ENCODE results near the gene ZNF224.

ZNF224 gene

GRCh38 chr19:44149776-44150175 is 55.6 kb downstream of the ZNF224 start:
- Histone ChIP-seq H3K4me3 (ENCODE audit: low read depth, low read length) (no peak overlapping the region), H3K27me3 (replicated peaks) (no peaks in the 10 kb centered on the region), H3K27ac (no peak overlapping the region), H3K36me3 (replicated peaks) (peaks cover 54% of the 10 kb centered on the region)
- no peak for DNase-seq
- in situ Hi-C loops (cut with HindIII; ENCODE audit: low pct_ligation_motif_present, low sequenced_read_pairs), result no loop called here
- TF ChIP-seq CTCF (IDR thresholded peaks at IDR 0.05; ENCODE audit: low read depth, low read length, missing control alignments), result no peak

- no peak for TF ChIP-seq CTCF (IDR thresholded peaks at IDR 0.05; ENCODE audit: low read depth, low read length, missing control alignments)
- Histone ChIP-seq H3K4me3 (ENCODE audit: low read depth, low read length) (no peak overlapping the region), H3K27ac (no peak overlapping the region), H3K27me3 (replicated peaks) (no peaks in the 10 kb centered on the region), H3K36me3 (replicated peaks) (peaks cover 58% of the 10 kb centered on the region)
- in situ Hi-C loops (cut with HindIII; ENCODE audit: low pct_ligation_motif_present, low sequenced_read_pairs), result no loop called here
- DNase-seq, result no peak
These were observed 57.3 kb downstream of the ZNF224 start for GRCh38 chr19:44151491-44151890.

- Histone ChIP-seq H3K4me3 (ENCODE audit: low read depth, low read length) (no peak overlapping the region), H3K27ac (no peak overlapping the region), H3K27me3 (replicated peaks) (no peaks in the 10 kb centered on the region), H3K36me3 (replicated peaks) (peaks cover 46% of the 10 kb centered on the region)
- no peak for TF ChIP-seq CTCF (IDR thresholded peaks at IDR 0.05; ENCODE audit: low read depth, low read length, missing control alignments)
- no peak for DNase-seq
- in situ Hi-C loops (cut with HindIII; ENCODE audit: low pct_ligation_motif_present, low sequenced_read_pairs), result no loop called here
These were observed 62.3 kb downstream of the ZNF224 start for GRCh38 chr19:44156475-44156874.
